ENCODE measurements around the gene ADAM17. TPM values are rescaled to one million over a fixed set of nuclear protein-coding genes. Genes with fewer than 3 reads are reported as not detected.

Gene ADAM17
- total and polyA plus RNA-seq, 2 of the 13 experiments (the other 11 are each of a cell fraction or from before 2014, with no cell fraction given): 6.5 to 33.4 TPM

DNA sequence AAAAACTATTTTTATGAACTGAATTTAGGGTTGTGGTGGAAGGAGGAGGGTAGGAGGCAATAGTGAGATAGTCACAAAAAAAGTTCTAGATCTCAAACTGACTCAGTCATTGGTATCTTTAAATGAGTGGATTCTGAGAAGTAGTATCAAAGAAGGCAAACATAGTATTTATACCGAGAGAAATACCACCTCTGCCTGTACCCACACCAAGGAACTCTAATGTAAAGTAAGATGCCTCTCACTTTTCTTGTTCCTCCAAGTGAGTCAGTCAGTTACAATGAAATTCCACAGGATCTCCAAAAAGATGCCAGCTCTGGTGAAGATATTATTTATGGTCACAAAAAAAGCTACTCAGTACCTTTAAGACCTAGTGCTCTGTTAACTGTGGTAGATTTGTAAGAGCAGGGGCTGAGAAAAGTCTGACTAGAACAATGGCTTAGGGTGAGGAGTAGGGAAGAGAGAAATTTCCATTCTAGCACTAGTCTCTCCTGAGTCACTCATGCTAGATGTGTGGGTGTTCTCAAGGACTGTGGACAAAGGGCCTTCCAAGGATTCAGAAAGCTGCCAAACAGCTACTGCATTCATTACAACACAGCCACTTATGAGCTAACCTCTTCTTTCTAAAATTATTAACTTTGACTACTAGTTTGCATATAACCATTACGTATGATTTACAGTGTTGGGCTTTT is 38.9 kb upstream of the ADAM17 start:
- Histone ChIP-seq H3K9me3 (ENCODE audit: low read length) (peaks cover 4% of the 10 kb centered on the region; the same call in 1 of the 2 replicates), H3K4me3 (replicated peaks in 1 of 3; ENCODE audit: insufficient read depth in 1 of 3, low read depth in 2 of 3, low read length in 3 of 3) (no peak overlapping the region), H3K9ac (ENCODE audit: insufficient read depth, low read depth, low read length) (no peak overlapping the region), H3K27ac (ENCODE audit: extremely low read length, insufficient read depth, low read length) (no peak overlapping the region), H3K27me3 (ENCODE audit: control insufficient read depth in 1 of 2, insufficient read depth in 2 of 2, low read length in 2 of 2) (no peaks in the 10 kb centered on the region), H2AFZ (ENCODE audit: low read length) (no peak overlapping the region), H3K79me2 (ENCODE audit: insufficient read depth, low read length) (peaks cover 63% of the 10 kb centered on the region), H3K36me3 (replicated peaks in 1 of 2; ENCODE audit: control insufficient read depth in 1 of 2, insufficient read depth in 2 of 2, low read length in 2 of 2) (peaks cover 14 to 49% of the 10 kb centered on the region in 2 experiments), H3K4me1 (ENCODE audit: insufficient read depth, low read length) (no peaks in the 10 kb centered on the region), H3K4me2 (ENCODE audit: low read depth, low read length) (no peak overlapping the region), H4K20me1 (ENCODE audit: insufficient read depth, low read length) (peaks cover 9% of the 10 kb centered on the region; the same call in 1 of the 2 replicates)
- CTCF ChIA-PET (ENCODE audit: low intra/inter-chr PET ratio, low total read pairs): no interaction called here
- TF ChIP-seq SP140L (CRISPR knock-in tag; IDR thresholded peaks at IDR 0.05; ENCODE audit: borderline replicate concordance): no peak
- FAIRE-seq: no peak
- in situ Hi-C loops (cut with HindIII; ENCODE audit: extremely low pct_ligation_motif_present, low pct_unique_long_range_greater_than_20kb) (no loop called here), intact Hi-C loops (cut with micrococcal nuclease; ENCODE audit: unreplicated experiment) (no loop called here)
- peak; percentile 16 for DNase-seq (ENCODE audit: low spot score)
- POLR2A ChIA-PET: interaction anchor here (1.0 to 1.3 kb wide), 2 partner anchors 37 to 39 kb away, joined by 3 to 7 read pairs; partner anchors contain the start of genes ADAM17 and YWHAQ
- BruUV-seq (replicated peaks): no TSS peak
- peak; percentile 49 for ATAC-seq
- 95% methylated on average over 2 of the region's 2 CpGs for WGBS (ENCODE audit: low lambda C conversion rate)

DNA sequence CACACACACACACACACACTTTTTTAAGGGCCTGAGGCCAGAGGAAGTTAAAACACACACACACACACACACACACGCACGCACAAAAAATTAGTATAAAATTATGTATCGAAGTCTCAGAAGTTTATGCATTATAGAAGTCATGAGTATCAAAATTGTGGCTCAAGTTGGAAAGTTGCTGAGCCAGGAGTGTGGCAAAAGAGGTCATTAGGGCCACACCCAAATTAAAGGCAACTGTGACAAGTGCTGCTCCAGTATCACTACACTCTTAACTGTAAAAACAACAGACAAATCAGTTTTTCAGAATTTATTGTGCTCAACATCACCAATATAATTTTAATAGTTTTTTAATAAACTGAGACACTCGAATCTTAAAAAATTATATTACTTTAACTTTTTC is 38.3 kb upstream of the ADAM17 start:
- peaks cover 9% of the 10 kb centered on the region; the same call in 1 of the 2 replicates for H4K20me1 ChIP-seq (ENCODE audit: insufficient read depth, low read length)
- 98% methylated on average over 4 of the region's 4 CpGs for WGBS (ENCODE audit: low lambda C conversion rate)
- H3K4me3 ChIP-seq (replicated peaks in 1 of 3; ENCODE audit: insufficient read depth in 1 of 3, low read depth in 2 of 3, low read length in 3 of 3): no peak overlapping the region
- H3K79me2 ChIP-seq (ENCODE audit: insufficient read depth, low read length): peaks cover 57% of the 10 kb centered on the region
- H2AFZ ChIP-seq (ENCODE audit: low read length): no peak overlapping the region
- H3K9ac ChIP-seq (ENCODE audit: insufficient read depth, low read depth, low read length): no peak overlapping the region
- no peak for FAIRE-seq
- ChIA-PET CTCF (ENCODE audit: low intra/inter-chr PET ratio, low total read pairs) (no interaction called here), POLR2A (no interaction called here)
- no peak overlapping the region for H3K27ac ChIP-seq (ENCODE audit: extremely low read length, insufficient read depth, low read length)
- TF ChIP-seq ATRX (CRISPR knock-in tag; IDR thresholded peaks at IDR 0.05; ENCODE audit: borderline replicate concordance): no peak
- TF ChIP-seq POLR2A (IDR thresholded peaks at IDR 0.05; ENCODE audit: insufficient read depth in 1 of 2, low read depth in 2 of 2, low read length in 2 of 2): no peak
- TF ChIP-seq, protein P1, sequence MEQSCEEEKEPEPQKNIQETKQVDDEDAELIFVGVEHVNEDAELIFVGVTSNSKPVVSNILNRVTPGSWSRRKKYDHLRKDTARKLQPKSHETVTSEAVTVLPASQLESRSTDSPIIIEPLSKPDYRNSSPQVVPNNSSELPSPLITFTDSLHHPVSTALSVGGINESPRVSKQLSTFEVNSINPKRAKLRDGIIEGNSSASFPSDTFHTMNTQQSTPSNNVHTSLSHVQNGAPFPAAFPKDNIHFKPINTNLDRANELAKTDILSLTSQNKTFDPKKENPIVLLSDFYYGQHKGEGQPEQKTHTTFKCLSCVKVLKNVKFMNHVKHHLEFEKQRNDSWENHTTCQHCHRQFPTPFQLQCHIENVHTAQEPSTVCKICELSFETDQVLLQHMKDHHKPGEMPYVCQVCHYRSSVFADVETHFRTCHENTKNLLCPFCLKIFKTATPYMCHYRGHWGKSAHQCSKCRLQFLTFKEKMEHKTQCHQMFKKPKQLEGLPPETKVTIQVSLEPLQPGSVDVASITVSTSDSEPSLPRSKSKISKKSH (CRISPR knock-in tag; IDR thresholded peaks at IDR 0.05; ENCODE audit: borderline replicate concordance): no peak
- no peak for TF ChIP-seq ZNF678 (CRISPR knock-in tag; IDR thresholded peaks at IDR 0.05)
- TF ChIP-seq JUNB (CRISPR knock-in tag; IDR thresholded peaks at IDR 0.05; ENCODE audit: borderline replicate concordance): no peak
- no peak for ATAC-seq
- no peaks in the 10 kb centered on the region for H3K9me3 ChIP-seq (ENCODE audit: low read length)
- H3K4me1 ChIP-seq (ENCODE audit: insufficient read depth, low read length): no peaks in the 10 kb centered on the region
- in situ Hi-C loops (cut with HindIII; ENCODE audit: extremely low pct_ligation_motif_present, low pct_unique_long_range_greater_than_20kb) (no loop called here), intact Hi-C loops (cut with micrococcal nuclease; ENCODE audit: unreplicated experiment) (no loop called here)
- BruUV-seq (replicated peaks): no TSS peak
- H3K36me3 ChIP-seq (replicated peaks in 1 of 2; ENCODE audit: control insufficient read depth in 1 of 2, insufficient read depth in 2 of 2, low read length in 2 of 2): peaks cover 14 to 48% of the 10 kb centered on the region in 2 experiments
- H3K27me3 ChIP-seq (ENCODE audit: control insufficient read depth in 1 of 2, insufficient read depth in 2 of 2, low read length in 2 of 2): no peaks in the 10 kb centered on the region
- no peak overlapping the region for H3K4me2 ChIP-seq (ENCODE audit: low read depth, low read length)
- no peak for DNase-seq (ENCODE audit: low spot score)
